SHP77 treated with DMSO at 0.1 percent for 48 hours (cell line): ENCODE data around the gene TMEM170B.

Source experiments
- DNase-seq: peaks from one replicate; lab custom pipeline; 2025; lab: John Stamatoyannopoulos, UW

TMEM170B gene

GRCh38 chr6:11616200-11616611 is 78.7 kb downstream of the TMEM170B start:
- no peak for DNase-seq

- peak; percentile 1 for DNase-seq
These were observed 81.0 kb downstream of the TMEM170B start for GRCh38 chr6:11618533-11618932.

GRCh38 chr6:11621119-11621518 is 83.6 kb downstream of the TMEM170B start:
- no peak for DNase-seq

- no peak for DNase-seq
These were observed 84.6 kb downstream of the TMEM170B start for GRCh38 chr6:11622156-11622555.

GRCh38 chr6:11623272-11623671 is 85.7 kb downstream of the TMEM170B start:
- no peak for DNase-seq

- DNase-seq, result no peak
These were observed 87.8 kb downstream of the TMEM170B start for GRCh38 chr6:11625302-11625701.

- DNase-seq, result no peak
These were observed 88.8 kb downstream of the TMEM170B start for GRCh38 chr6:11626356-11626755.

- DNase-seq, result no peak
These were observed 91.0 kb downstream of the TMEM170B start for GRCh38 chr6:11628562-11628961.

GRCh38 chr6:11631008-11631407 is 93.5 kb downstream of the TMEM170B start:
- no peak for DNase-seq

- DNase-seq, result no peak
These were observed 94.0 kb downstream of the TMEM170B start for GRCh38 chr6:11631539-11631938.

- no peak for DNase-seq
These were observed 94.7 kb downstream of the TMEM170B start for GRCh38 chr6:11632231-11632630.

- no peak for DNase-seq
These were observed 95.4 kb downstream of the TMEM170B start for GRCh38 chr6:11632795-11633511.
